Thoracic aorta (tissue), 2 donors: ENCODE data around the gene RAB6B. TPM values are rescaled to one million over a fixed set of nuclear protein-coding genes. Genes with fewer than 3 reads are reported as not detected.

Experiments
- ATAC-seq: fragments of 150-250 bp; one replicate; pipeline ENCODE4 v1.8.0; 2017; ENCODE audit warnings: low read depth; ENCODE audit not compliant: insufficient number of reproducible peaks, low FRiP score
- DNase-seq: peaks from one replicate; pipeline ENCODE4 v3.0.0-alpha.2; 2020; ENCODE audit warnings: low spot score
- H3K27ac ChIP-seq, 2 donors: fragments of 200-600 bp; sonication (generic); 1 replicate in 1 of 2; 2 replicates in 1 of 2; pipeline ENCODE4 v1.5.1; 2016; ENCODE audit warnings: mild to moderate bottlenecking in 2 of 2, moderate library complexity in 2 of 2
- H3K27me3 ChIP-seq: fragments of 200-600 bp; sonication (generic); replicated peaks from 2 replicates; pipeline ENCODE4 v1.6.0; 2016; ENCODE audit warnings: mild to moderate bottlenecking; ENCODE audit not compliant: insufficient read depth
- H3K36me3 ChIP-seq: fragments of 200-600 bp; sonication (generic); one replicate; pipeline ENCODE4 v1.5.1; 2016
- H3K4me1 ChIP-seq, 2 donors: fragments of 200-600 bp; sonication (generic); 1 replicate in 1 of 2; 2 replicates in 1 of 2; pipeline versions ENCODE4 v1.5.1 to v1.6.0; 2016; ENCODE audit warnings: low read depth in 2 of 2, mild to moderate bottlenecking in 1 of 2; ENCODE audit not compliant: control insufficient read depth in 1 of 2
- H3K4me3 ChIP-seq: fragments of 200-600 bp; sonication (generic); 2 replicates; pipeline ENCODE4 v1.5.1; 2016; ENCODE audit warnings: mild to moderate bottlenecking
- H3K9me3 ChIP-seq: fragments of 200-600 bp; sonication (generic); 2 replicates; pipeline ENCODE4 v1.5.1; 2016
- total RNA-seq, 2 donors: library from RNA; depleted of rRNA; stranded (reverse); fragments of >200 nt; gene quantifications; one replicate each; pipeline versions ENCODE4 v1.1.0 to v1.2.3, GENCODE V29; 2016
- TF ChIP-seq, protein P1 (sequence below): fragments of 200-600 bp; sonication (generic); IDR thresholded peaks from one replicate; pipeline ENCODE4 v1.5.1; 2019; ENCODE audit warnings: antibody characterized with exemption

The RAB6B gene
- total RNA-seq, 2 donors from 2014 or later, result 0.27 to 4.0 TPM

DNA sequence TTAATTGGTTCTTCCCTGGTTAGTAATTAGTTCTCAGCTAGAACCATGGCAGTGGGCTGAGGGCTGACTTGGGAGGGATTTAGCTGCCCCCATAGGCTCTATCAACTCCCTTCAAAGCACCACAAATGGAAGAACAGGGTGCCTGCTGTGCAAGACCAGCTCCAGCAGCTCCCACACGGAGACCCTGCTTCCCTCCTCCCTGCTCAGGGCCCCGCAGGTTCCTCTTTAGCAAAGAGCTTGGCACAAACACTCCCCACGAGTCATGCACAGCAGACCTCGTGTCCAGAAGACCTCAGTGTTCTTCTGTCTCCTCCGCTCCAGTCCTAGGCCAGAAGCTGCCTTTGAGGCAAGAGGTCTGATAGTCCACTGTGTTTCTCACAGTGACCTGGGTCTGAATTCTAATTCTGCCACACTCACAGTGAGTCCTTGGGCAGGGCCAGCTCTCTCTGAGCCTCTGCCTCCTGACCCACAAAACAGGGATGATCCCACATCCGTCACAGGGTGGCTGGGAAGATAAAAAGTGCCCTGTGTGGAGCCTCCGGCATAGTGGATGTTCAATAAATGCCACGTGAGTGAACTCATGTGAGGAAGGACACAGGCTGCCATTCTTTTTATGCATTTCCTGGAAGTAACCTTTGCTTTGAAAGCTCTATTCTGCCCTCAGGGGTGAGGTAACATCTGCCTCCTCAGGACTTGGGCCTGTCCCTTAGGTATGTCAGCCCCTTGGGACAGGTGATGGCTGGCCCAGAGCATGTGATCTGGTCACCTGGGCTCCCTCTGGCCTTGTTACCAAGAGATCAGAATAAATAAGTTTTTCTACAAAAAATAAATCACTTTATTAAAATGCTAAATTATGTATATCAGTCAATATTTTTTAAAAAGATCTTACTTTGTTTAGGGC is 7.6 kb downstream of the RAB6B start:
- DNase-seq, result no peak

DNA sequence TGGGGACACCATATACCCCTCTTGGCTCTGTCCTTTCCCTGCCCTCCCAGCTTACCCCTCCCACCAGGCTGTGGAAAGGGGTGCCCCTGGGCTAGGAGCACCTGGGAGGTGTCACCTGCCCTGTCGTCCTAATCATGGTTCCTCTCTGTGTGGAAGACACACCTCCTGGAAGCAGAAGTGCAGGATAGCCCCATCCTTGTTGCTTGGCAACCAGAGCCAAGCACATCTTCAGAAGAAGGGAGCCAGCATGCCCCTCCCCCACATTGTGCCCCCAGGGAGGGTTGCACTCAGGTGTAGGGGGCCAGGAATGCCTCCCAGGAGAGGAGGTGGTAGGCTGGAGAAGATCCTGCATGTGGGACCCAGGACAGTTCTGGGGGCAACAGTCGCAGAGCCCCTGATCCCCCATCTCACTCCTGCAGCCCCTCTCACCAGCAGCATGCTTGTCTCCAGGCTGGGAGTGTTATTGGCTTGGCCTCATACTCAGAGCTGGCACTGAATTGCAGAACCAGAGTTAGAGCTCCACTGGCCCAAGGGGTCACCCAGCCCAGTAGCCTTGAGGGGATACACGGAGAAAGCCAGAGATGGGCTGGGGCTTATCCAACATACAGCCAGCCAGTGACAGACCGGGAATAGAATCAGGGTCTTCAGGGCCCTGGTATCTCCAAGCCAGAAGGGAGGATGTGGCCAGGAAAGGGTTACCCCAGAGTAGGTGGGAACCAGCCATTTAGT is 8.4 kb downstream of the RAB6B start:
- ATAC-seq, result no peak
- DNase-seq, result no peak
- no peaks in the 10 kb centered on the region for H3K4me1 ChIP-seq
- H3K27me3 ChIP-seq, result no peaks in the 10 kb centered on the region
- TF ChIP-seq, protein P1, sequence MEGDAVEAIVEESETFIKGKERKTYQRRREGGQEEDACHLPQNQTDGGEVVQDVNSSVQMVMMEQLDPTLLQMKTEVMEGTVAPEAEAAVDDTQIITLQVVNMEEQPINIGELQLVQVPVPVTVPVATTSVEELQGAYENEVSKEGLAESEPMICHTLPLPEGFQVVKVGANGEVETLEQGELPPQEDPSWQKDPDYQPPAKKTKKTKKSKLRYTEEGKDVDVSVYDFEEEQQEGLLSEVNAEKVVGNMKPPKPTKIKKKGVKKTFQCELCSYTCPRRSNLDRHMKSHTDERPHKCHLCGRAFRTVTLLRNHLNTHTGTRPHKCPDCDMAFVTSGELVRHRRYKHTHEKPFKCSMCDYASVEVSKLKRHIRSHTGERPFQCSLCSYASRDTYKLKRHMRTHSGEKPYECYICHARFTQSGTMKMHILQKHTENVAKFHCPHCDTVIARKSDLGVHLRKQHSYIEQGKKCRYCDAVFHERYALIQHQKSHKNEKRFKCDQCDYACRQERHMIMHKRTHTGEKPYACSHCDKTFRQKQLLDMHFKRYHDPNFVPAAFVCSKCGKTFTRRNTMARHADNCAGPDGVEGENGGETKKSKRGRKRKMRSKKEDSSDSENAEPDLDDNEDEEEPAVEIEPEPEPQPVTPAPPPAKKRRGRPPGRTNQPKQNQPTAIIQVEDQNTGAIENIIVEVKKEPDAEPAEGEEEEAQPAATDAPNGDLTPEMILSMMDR, result no peak
- no peak overlapping the region for H3K4me3 ChIP-seq
- no peak overlapping the region for H3K27ac ChIP-seq
- H3K9me3 ChIP-seq, result no peaks in the 10 kb centered on the region
- no peaks in the 10 kb centered on the region for H3K36me3 ChIP-seq

More for the DNA sequence above, 7.6 kb downstream of the RAB6B start:
- TF ChIP-seq, protein P1, result no peak
- ATAC-seq, result no peak
- Histone ChIP-seq H3K9me3 (no peaks in the 10 kb centered on the region), H3K27me3 (no peaks in the 10 kb centered on the region), H3K4me1 (no peaks in the 10 kb centered on the region), H3K4me3 (no peak overlapping the region), H3K27ac (no peak overlapping the region), H3K36me3 (no peaks in the 10 kb centered on the region)

DNA sequence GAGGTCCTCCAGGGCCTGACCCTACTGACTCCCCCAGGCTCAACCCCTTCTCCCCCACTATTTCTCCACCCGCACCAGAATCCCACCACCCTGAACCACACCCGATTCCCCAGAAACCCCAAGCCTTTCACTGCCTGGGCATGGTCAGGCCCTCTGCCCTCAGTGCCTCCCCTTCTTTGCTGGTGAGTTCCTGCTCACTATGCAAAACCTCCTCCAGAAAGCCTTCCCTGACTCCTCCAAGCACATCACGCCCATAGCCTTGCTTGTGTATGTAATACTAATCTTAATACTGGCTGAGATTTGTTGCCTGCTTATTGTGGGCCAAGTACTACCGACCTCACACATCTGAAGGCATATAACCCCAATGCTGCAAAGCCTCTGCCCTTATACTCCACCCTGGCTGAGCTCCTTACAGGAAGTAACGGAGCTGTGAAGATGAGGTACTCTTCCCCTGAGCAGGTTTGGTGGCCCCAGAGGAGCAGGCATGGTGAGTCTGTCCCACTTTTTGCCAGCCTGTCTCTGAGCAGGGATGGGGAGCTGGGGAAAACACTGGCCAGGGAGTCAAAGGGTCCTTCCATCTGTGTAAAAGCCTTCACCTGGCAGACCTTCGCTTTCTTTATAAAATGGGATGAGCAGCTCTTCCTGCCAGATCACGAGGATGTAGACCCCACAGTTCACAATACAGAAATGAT is 9.5 kb downstream of the RAB6B start:
- no peak for DNase-seq

DNA sequence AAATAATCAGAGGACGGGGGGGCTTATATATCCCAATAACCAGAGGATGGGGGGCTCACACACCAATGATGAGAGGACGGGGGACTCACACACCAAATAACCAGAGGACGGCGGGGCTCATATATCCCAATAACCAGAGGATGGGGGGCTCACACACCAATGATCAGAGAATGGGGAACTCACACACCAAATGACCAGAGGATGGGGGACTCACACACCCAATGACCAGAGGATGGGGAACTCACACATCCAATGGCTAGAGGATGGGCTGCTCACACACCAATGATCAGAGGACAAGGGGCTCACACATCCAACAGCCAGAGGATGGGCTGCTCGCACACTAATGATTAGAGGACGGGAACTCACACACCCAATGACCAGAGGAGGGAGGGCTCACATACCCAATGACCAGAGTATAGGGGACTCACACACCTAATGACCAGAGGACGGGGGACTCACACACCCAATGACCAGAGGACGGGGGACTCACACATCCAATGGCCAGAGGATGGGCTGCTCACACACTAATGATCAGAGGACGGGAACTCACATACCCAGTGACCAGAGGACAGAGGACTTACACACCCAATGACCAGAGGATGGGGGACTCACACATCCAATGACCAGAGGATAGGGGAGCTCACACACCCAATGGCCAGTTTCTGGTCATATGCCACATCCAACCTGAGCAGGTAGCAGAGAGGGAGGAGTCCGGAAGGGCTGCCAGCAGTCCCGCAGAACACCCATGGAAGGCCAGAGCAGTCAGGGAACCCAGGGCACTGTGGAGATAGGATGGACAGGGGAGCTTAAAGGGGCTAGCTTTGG is 10.6 kb downstream of the RAB6B start:
- no peaks in the 10 kb centered on the region for H3K36me3 ChIP-seq
- no peak overlapping the region for H3K27ac ChIP-seq
- no peaks in the 10 kb centered on the region for H3K9me3 ChIP-seq
- no peaks in the 10 kb centered on the region for H3K4me1 ChIP-seq
- no peak overlapping the region for H3K4me3 ChIP-seq
- DNase-seq (no peak), ATAC-seq (no peak)
- TF ChIP-seq, protein P1, result no peak
- H3K27me3 ChIP-seq, result no peaks in the 10 kb centered on the region

More for the DNA sequence above, 9.5 kb downstream of the RAB6B start:
- TF ChIP-seq, protein P1, result no peak
- no peaks in the 10 kb centered on the region for H3K9me3 ChIP-seq
- ATAC-seq, result no peak
- H3K27me3 ChIP-seq, result no peaks in the 10 kb centered on the region
- no peaks in the 10 kb centered on the region for H3K4me1 ChIP-seq
- H3K36me3 ChIP-seq, result no peaks in the 10 kb centered on the region
- no peak overlapping the region for H3K27ac ChIP-seq
- H3K4me3 ChIP-seq, result no peak overlapping the region
